Kidney (tissue), 22 donors: ENCODE data around the gene GMNN. TPM values are rescaled to one million over a fixed set of nuclear protein-coding genes. Genes with fewer than 3 reads are reported as not detected.
"Not testable (repeated sequence)": the region's sequence is repeated elsewhere in the genome, so short reads cannot be mapped to it uniquely, and the experiment has no call there.

ENCODE experiments used
- DNase-seq, 5 donors: peaks; one replicate each; pipeline ENCODE4 v3.0.0-alpha.2; 2013 to 2020
- FAIRE-seq: peaks from 2 replicates; lab custom pipeline; 2012; peaks lifted over from hg19 to GRCh38; lab: Jason Lieb, UNC
- H3K27ac ChIP-seq, 2 donors: one replicate each; pipeline ENCODE4 v1.7.0; 2013; ENCODE audit warnings: low read depth in 2 of 2, low read length in 2 of 2, inconsistent platforms in 1 of 2
- H3K27me3 ChIP-seq: one replicate; pipeline ENCODE4 v1.7.1; 2013; ENCODE audit warnings: low read length, inconsistent platforms; ENCODE audit not compliant: control insufficient read depth, insufficient read depth
- H3K36me3 ChIP-seq, 3 donors: one replicate each; pipeline versions ENCODE4 v1.7.0 to v1.7.1; 2013; ENCODE audit warnings: low read length in 3 of 3, control low read depth in 1 of 3, inconsistent platforms in 1 of 3; ENCODE audit not compliant: insufficient read depth in 3 of 3, control insufficient read depth in 2 of 3
- H3K4me1 ChIP-seq, 3 donors: one replicate each; pipeline versions ENCODE4 v1.7.0 to v1.7.1; 2013; ENCODE audit warnings: low read length in 3 of 3, inconsistent platforms in 1 of 3, low read depth in 1 of 3; ENCODE audit not compliant: control insufficient read depth in 2 of 3, insufficient read depth in 2 of 3
- H3K4me3 ChIP-seq, 3 donors: one replicate each; pipeline versions ENCODE4 v1.7.0 to v1.8.1; 2013; ENCODE audit warnings: low read length in 3 of 3, control low read depth in 1 of 3, inconsistent platforms in 1 of 3
- H3K9ac ChIP-seq, 3 donors: one replicate each; pipeline versions ENCODE4 v1.7.0 to v1.7.1; 2013; ENCODE audit warnings: low read length in 3 of 3, control low read depth in 1 of 3, inconsistent platforms in 1 of 3
- H3K9me3 ChIP-seq, 3 donors: one replicate each; pipeline versions ENCODE4 v1.7.0 to v1.7.1; 2013; ENCODE audit warnings: low read length in 3 of 3, control low read depth in 1 of 3, inconsistent platforms in 1 of 3; ENCODE audit not compliant: control insufficient read depth in 2 of 3, insufficient read depth in 1 of 3
- CTCF ChIP-seq: IDR thresholded peaks from 3 replicates; pipeline ENCODE4 v1.5.1; 2012; ENCODE audit warnings: mild to moderate bottlenecking, moderate library complexity, borderline replicate concordance; ENCODE audit not compliant: insufficient read depth; ENCODE audit errors: extremely low read depth
- intact Hi-C: fragments of 100-400 bp; cut with DNase I; formaldehyde crosslinking; loops from one replicate; pipeline ENCODE4 v1.11.1; 2022
- long read RNA-seq, 10 donors: library from polyadenylated mRNA in 1 of 10; unstranded in 1 of 10; transcript quantifications; one replicate each; pipeline ENCODE4 v2.0.0 and lab custom pipeline, GENCODE V29; 2021 to 2026
- polyA plus RNA-seq: library from polyadenylated mRNA; stranded (reverse); fragments of 350-450 nt; fragmentation: Illumina TruSeq; extraction: RNeasy Lipid Tissue Mini Kit (QIAGEN cat#74804); gene quantifications from one replicate; pipeline ENCODE4 v1.2.3, GENCODE V29; 2014; ENCODE audit warnings: low read depth, low replicate concordance; ENCODE audit not compliant: insufficient read depth
- total RNA-seq: library from RNA; stranded (reverse); fragmentation: NEBNext Ultra II Directional; extraction: Animal tissue kit (Norgen Biotek cat#: 25700); gene quantifications from one replicate; pipeline ENCODE4 v1.2.1, GENCODE V29; 2021
- donor health status: control.
- donor health status: control.
- donor health status: control.
- donor health status: control.
- donor health status: control.
- donor health status: DM: yes; HTN: yes; CAD: no.
- donor health status: Normal renal cell carcinoma (clear cell type).

GMNN gene
- total RNA-seq (13.0 TPM), polyA plus RNA-seq (26.7 TPM)
- long read RNA-seq, donor 1, transcript GMNN-201 (7 exons, 1,262 nt): major isoform, 11 of 21 reads
- long read RNA-seq, donor 1, partial matches to known transcripts: 0 of 21 reads
- long read RNA-seq, donor 1, other reads (novel, unspliced or antisense): 7 of 21 reads
- long read RNA-seq, donor 2, transcript GMNN-201 (7 exons, 1,262 nt): major isoform, 8 of 15 reads
- long read RNA-seq, donor 2, transcript GMNN-202 (7 exons, 1,133 nt): minor isoform, 6 of 15 reads
- long read RNA-seq, donor 2, partial matches to known transcripts: 0 of 15 reads
- long read RNA-seq, donor 2, other reads (novel, unspliced or antisense): 0 of 15 reads
- long read RNA-seq, donor 3, transcript GMNN-201 (7 exons, 1,262 nt): major isoform, 9 of 14 reads
- long read RNA-seq, donor 3, transcript GMNN-202 (7 exons, 1,133 nt): minor isoform, 5 of 14 reads
- long read RNA-seq, donor 3, partial matches to known transcripts: 0 of 14 reads
- long read RNA-seq, donor 3, other reads (novel, unspliced or antisense): 0 of 14 reads
- long read RNA-seq, donor 4, transcript GMNN-201 (7 exons, 1,262 nt): major isoform, 6 of 11 reads
- long read RNA-seq, donor 4, partial matches to known transcripts: 0 of 11 reads
- long read RNA-seq, donor 4, other reads (novel, unspliced or antisense): 0 of 11 reads
- long read RNA-seq, donor 5: 0 reads
- long read RNA-seq, donor 6, transcript GMNN-202 (7 exons, 1,133 nt): minor isoform, 12 of 36 reads
- long read RNA-seq, donor 6, transcript GMNN-201 (7 exons, 1,262 nt): major isoform, 13 of 36 reads
- long read RNA-seq, donor 6, partial matches to known transcripts: 0 of 36 reads
- long read RNA-seq, donor 6, other reads (novel, unspliced or antisense): 9 of 36 reads
- long read RNA-seq, donor 7, partial matches to known transcripts: 0 of 8 reads
- long read RNA-seq, donor 7, other reads (novel, unspliced or antisense): 2 of 8 reads
- long read RNA-seq, donor 8, transcript GMNN-201 (7 exons, 1,262 nt): major isoform, 9 of 15 reads
- long read RNA-seq, donor 8, transcript GMNN-202 (7 exons, 1,133 nt): minor isoform, 6 of 15 reads
- long read RNA-seq, donor 8, partial matches to known transcripts: 0 of 15 reads
- long read RNA-seq, donor 8, other reads (novel, unspliced or antisense): 0 of 15 reads
- long read RNA-seq, donor 9, partial matches to known transcripts: 0 of 7 reads
- long read RNA-seq, donor 9, other reads (novel, unspliced or antisense): 0 of 7 reads
- long read RNA-seq, donor 10, transcript GMNN-201 (7 exons, 1,262 nt): major isoform, 10 of 15 reads
- long read RNA-seq, donor 10, partial matches to known transcripts: 0 of 15 reads
- long read RNA-seq, donor 10, other reads (novel, unspliced or antisense): 0 of 15 reads

- H3K9me3 ChIP-seq: no peaks in the 10 kb centered on the region
- no peak for FAIRE-seq
- DNase-seq: peak; percentile 97 to 99 (median 98)
- H3K36me3 ChIP-seq: no peaks in the 10 kb centered on the region
- TF ChIP-seq CTCF: no peak
- H3K9ac ChIP-seq: peak within 1 kb of the TSS; percentile 82 to 100 (median 99)
- peaks cover 0 to 3% (median 0%) of the 10 kb centered on the region in 3 donors for H3K4me1 ChIP-seq
- H3K4me3 ChIP-seq: peak within 1 kb of the TSS; percentile 93 to 100 (median 100)
- H3K27ac ChIP-seq: peak within 1 kb of the TSS; percentile 97 to 98
- H3K27me3 ChIP-seq: no peaks in the 10 kb centered on the region
- intact Hi-C loops: no loop called here
Observed at GRCh38 chr6:24774696-24775519, at the start of gene GMNN. Gene GMNN (plus strand): TSS chr6:24774937. CDS start chr6:24777247, 2,310 bp downstream.

GRCh38 chr6:24730653-24731052 lies 44.1 kb upstream of the GMNN start:
- H3K4me1 ChIP-seq, H3K36me3 ChIP-seq, H3K27me3 ChIP-seq, H3K4me3 ChIP-seq, DNase-seq, H3K27ac ChIP-seq, FAIRE-seq, intact Hi-C loops, H3K9me3 ChIP-seq, H3K9ac ChIP-seq: not testable (repeated sequence)

GRCh38 chr6:24731456-24732134 lies 43.1 kb upstream of the GMNN start:
- H3K36me3 ChIP-seq, H3K4me3 ChIP-seq, H3K4me1 ChIP-seq, intact Hi-C loops, H3K9me3 ChIP-seq, DNase-seq, FAIRE-seq, H3K27me3 ChIP-seq, H3K27ac ChIP-seq, H3K9ac ChIP-seq: not testable (repeated sequence)
